GM18867 (cell line): ENCODE measurements around the gene CREM.
"Not testable (repeated sequence)": the region's sequence is repeated elsewhere in the genome, so short reads cannot be mapped to it uniquely, and the experiment has no call there.

ENCODE experiments used
- ATAC-seq: cut with Tn5 transposase; IDR thresholded peaks from one replicate; pipeline ENCODE4 v1.9.1; 2021; ENCODE audit warnings: mild to moderate bottlenecking, moderate library complexity; ENCODE audit not compliant: unreplicated experiment

Gene CREM

GRCh38 chr10:35191523-35191922 lies 64.9 kb downstream of the CREM start:
- no peak for ATAC-seq

GRCh38 chr10:35192645-35193249 lies 66.1 kb downstream of the CREM start:
- no peak for ATAC-seq

GRCh38 chr10:35194471-35194870 lies 67.8 kb downstream of the CREM start:
- no peak for ATAC-seq

GRCh38 chr10:35194906-35195305 lies 68.3 kb downstream of the CREM start:
- no peak for ATAC-seq

- peak; percentile 96 for ATAC-seq
Observed at GRCh38 chr10:35195361-35196306, 69.0 kb downstream of the CREM start.

GRCh38 chr10:35200487-35200886 lies 73.8 kb downstream of the CREM start:
- ATAC-seq = no peak

- no peak for ATAC-seq
Observed at GRCh38 chr10:35201234-35201633, 74.6 kb downstream of the CREM start.

GRCh38 chr10:35202050-35202449 lies 75.4 kb downstream of the CREM start:
- no peak for ATAC-seq

GRCh38 chr10:35203745-35204144 lies 77.1 kb downstream of the CREM start:
- ATAC-seq = no peak

- ATAC-seq = no peak
Observed at GRCh38 chr10:35204650-35205319, 78.1 kb downstream of the CREM start.

- ATAC-seq = no peak
Observed at GRCh38 chr10:35206274-35206673, 79.6 kb downstream of the CREM start.

- peak; percentile 90 for ATAC-seq
Observed at GRCh38 chr10:35208536-35208935, 81.9 kb downstream of the CREM start.

GRCh38 chr10:35208949-35209613 lies 82.4 kb downstream of the CREM start:
- peak; percentile 23 for ATAC-seq

- ATAC-seq = no peak
Observed at GRCh38 chr10:35210961-35211360, 84.3 kb downstream of the CREM start.

GRCh38 chr10:35211390-35211789 lies 84.7 kb downstream of the CREM start:
- ATAC-seq = no peak

- ATAC-seq = no peak
Observed at GRCh38 chr10:35212856-35213255, 86.2 kb downstream of the CREM start.

GRCh38 chr10:35213699-35214098 lies 87.1 kb downstream of the CREM start:
- no peak for ATAC-seq

- no peak for ATAC-seq
Observed at GRCh38 chr10:35214607-35215020, 88.0 kb downstream of the CREM start.

GRCh38 chr10:35215107-35215506 lies 88.5 kb downstream of the CREM start:
- no peak for ATAC-seq

GRCh38 chr10:35216303-35216905 lies 89.8 kb downstream of the CREM start:
- ATAC-seq = no peak

GRCh38 chr10:35216956-35217355 lies 90.3 kb downstream of the CREM start:
- ATAC-seq = not testable (repeated sequence)
